GM21717 (cell line): ENCODE results near the gene LRRC28.
"Not testable (repeated sequence)": the region's sequence is repeated elsewhere in the genome, so short reads cannot be mapped to it uniquely, and the experiment has no call there.

Source experiments
- ATAC-seq: cut with Tn5 transposase; IDR thresholded peaks from one replicate; pipeline ENCODE4 v1.9.1; 2021; ENCODE audit warnings: mild to moderate bottlenecking, moderate library complexity; ENCODE audit not compliant: unreplicated experiment

Gene LRRC28

DNA sequence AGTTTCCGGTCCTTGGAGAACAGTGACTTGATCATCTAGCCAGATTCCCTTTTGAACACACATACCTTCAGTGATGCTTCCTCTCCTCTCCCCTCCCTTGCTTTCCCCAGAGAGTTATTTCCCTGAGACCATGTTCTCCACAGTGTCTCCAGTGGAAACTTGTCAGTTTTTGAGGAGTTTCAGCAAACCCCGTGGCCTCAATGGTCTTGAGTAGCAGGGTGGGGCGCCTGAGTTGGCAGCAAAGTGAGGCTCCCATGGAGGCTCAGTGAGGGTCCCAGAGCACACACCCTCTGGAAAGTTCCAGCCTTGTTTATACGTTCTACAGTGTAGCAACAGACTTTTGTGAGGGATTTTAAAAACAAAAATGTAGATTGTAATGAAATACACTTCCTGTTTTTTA lies 135.1 kb downstream of the LRRC28 start:
- ATAC-seq = no peak

DNA sequence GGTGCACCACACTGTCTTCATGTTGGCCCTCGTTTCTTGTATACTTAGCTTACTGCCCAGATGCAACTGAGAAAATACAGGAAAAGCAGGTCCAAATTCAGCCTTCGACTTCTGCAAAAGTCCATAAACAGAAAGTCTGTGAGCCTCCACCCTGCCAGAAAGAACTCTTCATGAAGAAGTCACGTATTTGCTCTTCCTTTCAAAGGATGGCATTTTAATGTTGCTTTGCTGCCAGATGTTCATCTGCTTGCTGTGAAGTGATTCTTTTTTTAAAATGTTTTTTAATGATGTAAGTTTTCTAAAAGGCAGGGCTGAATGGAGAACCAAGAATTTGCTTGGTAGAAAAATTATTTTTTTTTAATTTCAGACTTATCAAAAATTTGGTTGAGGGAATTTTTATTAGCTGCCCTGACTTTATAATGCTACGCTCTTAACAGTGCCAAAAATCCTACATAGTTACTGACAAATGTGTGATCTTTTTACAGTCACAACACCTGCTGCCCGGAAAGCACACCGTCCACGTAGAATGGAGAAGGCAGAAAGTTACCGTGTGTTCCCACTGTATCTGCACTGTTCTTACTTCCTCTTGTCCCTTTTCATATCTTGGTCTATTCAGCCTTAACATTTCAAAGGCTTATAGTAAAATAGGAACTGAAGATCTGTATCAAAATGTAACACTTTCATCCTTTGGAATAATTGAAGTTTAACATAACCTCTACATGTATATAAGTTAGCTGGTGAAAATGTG lies 136.3 kb downstream of the LRRC28 start:
- no peak for ATAC-seq

DNA sequence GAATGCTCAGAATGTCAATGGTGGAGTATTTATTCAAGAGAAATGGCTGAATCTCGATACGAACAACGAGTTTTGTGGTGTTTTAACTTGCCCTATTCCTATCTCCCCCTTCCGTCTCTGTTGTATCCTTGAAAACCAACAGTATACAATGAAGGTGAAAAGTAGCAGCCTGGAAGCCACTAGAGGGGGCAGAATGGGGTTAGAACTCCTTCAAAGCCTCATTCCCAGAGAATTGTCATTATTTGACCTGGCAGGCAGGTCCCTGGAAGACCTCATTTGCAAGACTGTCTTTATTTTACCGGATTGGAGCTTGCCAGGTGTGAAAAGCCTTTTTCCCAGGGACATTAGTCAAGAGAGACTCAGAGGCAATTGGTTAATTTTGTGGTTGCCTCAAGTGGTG lies 139.4 kb downstream of the LRRC28 start:
- ATAC-seq = no peak

DNA sequence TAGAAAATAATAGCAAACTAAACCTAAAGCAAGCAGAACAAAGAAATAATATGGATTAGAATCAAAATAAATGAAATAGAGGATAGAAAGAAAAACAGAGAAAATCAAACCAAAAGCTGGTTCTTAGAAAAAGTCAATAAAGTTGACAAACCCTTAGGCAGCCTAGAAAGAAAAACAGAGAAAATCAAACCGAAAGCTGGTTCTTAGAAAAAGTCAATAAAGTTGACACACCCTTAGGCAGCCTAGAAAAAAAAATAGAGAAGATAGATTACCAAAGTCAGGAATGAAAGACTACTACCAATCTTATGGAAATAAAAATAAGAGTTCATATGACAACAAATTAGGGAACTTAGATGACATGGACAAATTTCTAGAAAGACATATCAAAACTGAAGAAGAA lies 142.4 kb downstream of the LRRC28 start:
- no peak for ATAC-seq

DNA sequence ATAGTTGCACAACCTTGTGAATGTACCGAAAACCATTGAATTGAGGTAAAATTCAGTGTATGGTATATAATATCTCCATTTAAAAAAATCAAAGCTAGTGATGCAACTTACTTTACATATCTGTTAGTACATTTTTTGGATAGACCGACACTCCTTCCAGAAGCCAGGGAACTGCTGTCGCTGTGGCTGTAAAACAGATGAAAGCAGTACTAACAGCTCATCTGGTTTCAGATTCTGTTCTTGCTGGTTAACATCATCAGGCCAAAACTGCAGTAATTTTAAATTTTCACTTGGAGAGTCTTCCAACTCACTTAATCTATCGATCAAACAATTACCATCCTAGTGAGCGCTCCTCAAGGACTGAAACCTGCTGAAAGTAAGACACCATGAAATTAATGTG lies 145.1 kb downstream of the LRRC28 start:
- no peak for ATAC-seq

DNA sequence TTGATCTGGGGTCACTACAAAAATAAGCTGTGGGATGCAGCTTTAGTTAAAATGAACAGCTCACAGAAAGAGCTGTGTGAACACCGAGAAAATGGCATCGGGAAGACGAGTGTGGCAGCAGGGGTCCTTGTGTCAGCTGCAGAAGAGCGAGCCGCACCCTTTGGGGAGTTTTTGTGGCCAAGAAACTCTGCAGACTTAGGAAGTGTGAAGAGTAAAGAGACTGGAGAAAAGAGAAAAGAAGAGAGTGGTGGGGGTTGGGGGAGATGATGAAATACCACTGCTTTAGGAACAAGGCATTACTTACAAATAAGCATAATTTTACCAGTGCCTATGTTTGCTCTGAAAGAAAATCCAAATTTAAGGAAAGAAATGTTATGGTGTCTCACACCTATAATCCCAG lies 147.8 kb downstream of the LRRC28 start:
- no peak for ATAC-seq

DNA sequence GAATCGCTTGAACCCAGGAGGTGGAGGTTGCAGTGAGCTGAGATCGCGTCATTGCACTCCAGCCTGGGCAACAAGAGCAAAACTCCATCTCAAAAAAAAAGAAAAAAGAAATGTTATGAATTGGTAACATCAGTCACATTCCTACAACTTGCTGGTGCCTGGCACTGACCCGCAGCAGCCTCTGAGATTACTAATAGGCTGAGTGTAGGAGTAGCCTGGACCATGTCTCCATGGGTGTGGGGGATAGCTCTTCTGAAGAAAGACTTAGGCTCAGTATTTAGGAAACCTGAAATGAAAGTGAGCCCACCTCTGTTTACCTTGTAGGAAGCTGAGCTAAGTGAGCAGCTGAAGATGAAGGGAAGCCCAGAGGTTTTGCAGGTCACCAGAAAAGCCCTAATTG lies 148.3 kb downstream of the LRRC28 start:
- no peak for ATAC-seq

DNA sequence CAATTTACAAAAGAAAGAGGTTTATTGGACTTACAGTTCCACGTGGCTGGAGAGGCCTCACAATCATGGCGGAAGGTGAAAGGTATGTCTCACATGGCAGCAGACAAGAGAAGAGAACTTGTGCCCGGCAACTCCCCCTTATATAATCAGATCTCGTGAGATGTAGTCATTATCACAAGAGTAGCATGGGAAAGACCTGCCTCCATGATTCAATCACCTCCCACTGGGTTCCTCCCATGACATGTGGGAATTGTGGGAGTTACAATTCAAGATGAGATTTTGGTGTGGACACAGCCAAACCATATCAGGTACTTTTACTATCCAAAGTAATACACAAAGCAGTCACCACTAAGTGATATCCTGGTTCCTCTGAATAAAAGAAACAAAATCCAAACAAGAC lies 149.9 kb downstream of the LRRC28 start:
- not testable (repeated sequence) for ATAC-seq

DNA sequence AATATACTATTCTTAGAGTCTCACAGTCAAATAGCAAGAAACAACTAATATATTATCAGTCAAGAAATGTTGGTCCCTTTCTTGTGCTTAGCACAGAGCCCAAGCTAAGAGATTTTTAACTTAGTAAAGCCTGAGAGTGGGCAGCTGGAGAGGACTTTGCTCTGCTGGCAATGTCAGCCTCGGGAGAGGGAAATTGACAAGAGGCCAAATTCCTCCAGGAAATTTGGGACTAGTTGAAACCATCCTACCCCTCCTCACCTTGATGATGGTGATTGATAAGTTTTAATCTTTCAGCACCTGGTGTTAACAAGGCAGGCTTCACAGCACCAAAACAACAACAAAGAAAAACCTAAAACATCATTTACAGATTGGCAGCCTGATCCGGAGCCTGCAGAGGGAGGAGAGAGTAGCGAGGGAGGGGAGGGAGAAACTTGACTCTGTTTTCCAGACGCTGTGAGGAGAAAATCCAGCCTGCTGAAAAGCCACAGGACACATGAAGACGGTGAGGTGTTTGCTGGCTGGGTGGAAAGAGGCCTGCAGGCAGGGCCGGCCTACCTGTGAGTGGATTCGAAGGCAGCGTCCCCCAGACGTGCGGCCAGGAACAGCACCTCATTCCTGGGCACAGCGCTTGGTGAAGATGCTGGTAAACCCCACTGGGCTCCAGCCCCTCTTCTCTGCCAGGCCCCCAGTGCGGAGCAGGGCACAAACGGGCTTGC lies 150.9 kb downstream of the LRRC28 start:
- no peak for ATAC-seq

DNA sequence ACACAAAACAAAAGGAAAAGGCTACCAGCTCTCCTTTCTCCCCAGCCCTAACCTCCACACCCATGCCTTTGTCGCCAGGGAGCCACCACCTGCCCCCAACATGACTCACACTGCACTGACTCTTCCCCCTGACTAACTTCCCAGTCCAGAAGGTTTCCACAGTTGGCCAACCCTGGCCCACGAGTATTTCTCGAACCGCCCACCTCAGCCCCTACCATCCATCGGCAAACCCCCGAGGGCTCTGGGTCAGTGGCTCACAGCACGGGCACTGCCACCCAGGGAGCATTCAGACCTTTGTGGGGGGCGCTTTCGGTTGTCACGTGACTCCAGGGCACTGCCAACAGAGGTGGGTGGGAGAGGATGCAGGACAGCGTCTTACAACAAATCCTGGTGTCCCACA lies 152.3 kb downstream of the LRRC28 start:
- no peak for ATAC-seq

DNA sequence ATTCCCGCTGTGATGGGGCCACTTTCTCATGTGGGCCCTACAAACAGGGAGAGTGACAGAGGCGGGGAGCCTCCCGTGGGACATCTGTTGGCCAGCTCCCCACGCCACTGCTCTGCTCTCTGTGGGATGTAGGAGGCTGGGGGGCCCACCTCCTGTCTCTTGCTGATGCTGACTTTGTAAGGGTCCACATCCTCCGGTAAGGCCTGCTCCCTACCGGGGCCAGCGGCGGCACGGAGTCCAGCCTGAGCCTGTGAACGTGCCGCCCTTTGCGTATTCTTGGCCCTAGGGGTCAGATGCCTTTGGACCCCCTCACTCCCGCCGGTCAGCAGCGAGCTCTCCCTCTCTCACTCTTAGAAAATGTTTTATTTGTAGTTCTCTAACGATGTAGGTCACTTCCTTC lies 153.2 kb downstream of the LRRC28 start:
- no peak for ATAC-seq

DNA sequence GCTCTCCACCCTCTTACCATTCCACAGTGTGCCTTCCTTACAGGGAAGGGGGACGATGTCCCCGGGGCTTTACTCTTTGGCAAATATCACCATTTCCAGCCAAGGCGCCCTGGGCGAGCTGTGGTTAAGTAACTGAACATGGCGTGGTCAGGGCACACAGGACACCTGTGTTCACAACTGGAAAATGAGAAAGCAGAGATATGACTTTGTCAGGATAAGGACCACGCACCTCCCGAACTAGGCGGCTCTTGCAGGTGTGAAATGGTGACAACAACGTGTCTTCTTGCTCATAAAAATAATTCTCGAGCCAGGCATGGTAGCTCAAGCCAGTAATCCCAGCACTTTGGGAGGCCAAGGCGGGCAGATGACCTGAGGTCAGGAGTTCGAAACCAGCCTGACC lies 154.8 kb downstream of the LRRC28 start:
- ATAC-seq = no peak

DNA sequence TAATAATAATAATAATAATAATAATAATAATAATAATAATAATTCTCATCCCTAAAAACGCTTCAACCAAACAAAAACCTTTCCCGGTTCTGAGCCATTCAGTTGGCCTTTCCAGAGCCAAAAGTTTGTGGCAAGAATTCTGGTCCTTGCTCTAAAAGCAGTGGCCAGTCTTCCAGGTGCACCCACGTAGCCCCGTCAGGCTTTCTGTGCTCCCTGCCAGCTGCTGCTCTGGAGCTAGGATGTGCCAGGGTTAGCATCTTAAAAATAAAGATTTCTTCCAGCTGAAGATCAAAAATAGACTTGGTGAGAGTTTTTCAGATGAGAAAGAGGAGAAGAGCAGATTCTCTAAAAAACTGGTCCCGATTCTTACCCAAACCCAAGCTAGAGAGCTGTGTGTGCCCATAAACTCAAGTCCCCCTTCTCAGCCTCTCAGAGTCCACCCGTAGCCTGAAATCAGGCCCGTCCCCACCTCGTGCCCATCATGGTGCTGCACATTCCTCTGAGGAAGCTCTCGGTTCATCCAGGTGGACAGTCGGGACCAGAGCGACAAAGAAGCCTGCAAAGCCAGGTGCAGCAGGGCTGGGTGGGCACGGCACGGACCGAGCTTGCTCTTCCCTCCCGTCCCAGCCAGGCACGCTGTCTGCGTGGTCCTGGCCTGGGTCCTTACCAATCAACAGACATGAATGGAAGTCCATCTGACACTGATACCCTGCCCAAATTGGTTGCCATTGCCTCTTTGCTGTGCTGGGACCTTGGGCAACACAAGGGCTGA lies 155.6 kb downstream of the LRRC28 start:
- no peak for ATAC-seq

DNA sequence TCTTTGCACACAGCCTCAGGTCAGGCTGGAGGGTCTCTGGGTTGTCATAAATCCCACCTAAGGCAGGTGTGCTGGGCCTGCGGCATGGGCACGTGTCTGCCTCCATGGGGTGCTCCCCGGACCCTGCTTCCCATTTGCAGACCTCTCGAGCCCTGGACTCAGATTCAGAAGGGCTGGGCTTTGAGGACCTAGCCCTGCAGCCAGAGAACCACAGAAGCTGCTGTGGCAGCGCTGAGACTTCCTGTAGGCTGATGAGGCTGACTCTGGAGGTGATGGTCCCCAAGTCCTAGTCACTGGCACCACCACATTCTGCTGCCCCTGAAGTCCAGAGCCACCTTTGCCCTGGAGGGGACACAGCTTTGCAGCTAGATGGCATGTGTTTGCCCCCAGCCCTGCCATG lies 156.4 kb downstream of the LRRC28 start:
- no peak for ATAC-seq

DNA sequence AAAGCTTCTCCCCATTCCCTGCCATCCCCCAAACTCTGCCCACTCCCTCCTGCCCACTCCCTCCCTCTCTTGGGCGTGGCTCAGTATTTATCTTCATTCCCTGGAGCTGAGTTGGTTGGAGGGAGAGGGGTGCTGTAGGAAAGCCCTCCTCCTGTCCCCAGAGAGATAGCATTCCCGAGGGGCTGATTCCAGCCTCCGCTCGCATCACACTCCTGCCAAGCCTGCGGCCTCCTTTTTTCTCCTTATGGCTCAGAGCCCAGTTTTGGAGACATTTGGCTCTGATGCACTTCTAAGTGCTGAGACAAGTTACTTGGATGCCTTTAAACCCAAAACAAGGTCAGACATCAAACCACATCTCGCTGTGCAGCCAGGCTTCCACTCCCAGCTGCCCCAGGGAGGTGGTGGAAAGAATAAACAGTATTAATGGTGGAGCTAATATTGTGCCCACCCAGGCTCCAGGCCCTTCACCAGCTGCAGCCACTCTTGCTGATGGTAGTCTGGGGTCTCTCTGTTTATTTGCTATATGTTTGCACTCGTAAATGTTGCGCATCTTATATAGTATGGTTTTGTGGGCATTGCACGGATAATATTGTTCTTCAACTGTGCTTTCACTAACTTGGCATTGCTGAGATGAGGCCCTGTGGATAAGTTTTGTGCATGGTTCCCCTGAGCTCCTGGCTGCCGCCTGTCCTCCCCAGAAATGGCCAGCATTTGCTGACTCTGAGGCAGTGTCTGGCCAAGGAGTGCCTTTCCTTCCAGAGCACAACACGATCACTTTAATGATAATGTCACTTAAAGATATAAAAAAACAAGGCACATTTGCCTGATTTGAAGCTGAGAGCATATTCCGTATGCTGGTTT lies 157.2 kb downstream of the LRRC28 start:
- no peak for ATAC-seq

DNA sequence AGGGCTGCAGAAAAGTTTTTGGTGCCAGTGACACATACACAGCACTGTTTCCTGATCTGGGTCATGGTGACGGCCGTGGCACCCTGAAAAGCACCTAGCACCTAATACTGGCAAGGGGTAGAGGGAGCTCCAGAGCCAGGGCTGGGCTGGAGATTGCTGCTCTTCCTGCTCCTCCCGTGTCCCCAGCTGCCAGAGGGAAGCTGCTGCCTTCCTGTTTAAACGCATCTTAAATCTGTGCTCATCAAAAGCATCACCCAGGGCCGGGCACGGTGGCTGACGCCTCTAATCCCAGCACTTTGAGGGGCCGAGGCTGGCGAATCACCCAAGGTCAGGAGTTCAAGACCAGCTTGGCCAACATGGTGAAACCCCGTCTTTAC lies 157.8 kb downstream of the LRRC28 start:
- ATAC-seq = no peak

DNA sequence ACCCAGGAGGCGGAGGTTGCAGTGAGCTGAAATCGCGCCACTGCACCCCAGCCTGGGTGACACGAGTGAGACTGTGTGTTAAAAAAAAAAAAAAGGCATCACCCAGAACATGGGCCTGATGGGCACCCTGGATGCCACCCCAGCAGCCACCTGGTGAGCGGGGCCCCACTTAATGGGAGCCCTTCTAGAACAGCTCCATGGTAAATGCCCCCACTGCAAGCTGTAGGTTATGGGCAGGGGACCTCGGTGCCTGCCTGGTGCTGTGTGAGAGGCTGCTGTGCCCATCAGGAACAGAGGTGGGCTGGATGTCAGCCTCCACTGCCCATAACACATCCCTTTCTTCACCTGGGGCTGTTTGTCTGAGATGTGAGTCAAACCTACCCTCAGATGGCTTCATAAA lies 158.3 kb downstream of the LRRC28 start:
- ATAC-seq = no peak

DNA sequence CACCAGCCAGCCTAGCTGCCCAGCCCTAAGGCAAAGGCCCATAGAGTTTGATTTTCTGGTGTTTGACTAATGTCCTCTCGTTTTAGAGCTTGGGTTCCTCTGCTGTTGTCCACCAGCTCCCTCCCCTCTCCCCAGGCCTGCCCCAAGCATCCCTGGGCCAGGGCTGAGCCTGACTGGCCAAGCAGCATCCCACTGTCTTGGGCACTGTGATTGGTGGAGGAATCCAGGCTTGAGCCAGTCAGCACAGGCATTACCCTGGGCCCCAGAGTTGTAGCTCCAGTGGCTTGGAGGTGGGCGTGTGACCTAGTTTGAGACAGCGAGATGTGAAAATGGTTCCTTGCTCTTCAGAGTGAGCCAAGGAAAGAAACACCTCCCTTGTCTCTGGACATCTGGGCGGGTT lies 159.2 kb downstream of the LRRC28 start:
- ATAC-seq = no peak

DNA sequence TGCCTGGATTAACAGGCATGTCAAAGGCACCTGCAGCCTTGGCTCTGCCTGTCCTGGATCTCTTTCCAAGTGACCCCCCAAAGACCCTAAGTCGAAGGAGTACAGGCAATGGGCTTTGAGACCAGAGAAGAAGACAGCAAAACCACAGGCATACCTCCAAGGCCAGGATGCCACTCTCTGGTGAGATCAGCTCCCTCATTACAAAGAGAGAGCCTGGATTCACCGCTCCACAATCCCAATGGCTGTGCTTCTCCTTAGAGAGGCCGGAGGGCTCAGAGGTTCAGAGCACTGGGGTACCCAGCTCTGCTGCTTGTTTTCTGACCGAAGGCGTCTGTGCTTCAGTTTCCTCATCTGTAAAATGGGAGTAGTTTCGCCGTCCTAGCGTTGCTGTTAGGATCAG lies 160.0 kb downstream of the LRRC28 start:
- ATAC-seq = no peak

DNA sequence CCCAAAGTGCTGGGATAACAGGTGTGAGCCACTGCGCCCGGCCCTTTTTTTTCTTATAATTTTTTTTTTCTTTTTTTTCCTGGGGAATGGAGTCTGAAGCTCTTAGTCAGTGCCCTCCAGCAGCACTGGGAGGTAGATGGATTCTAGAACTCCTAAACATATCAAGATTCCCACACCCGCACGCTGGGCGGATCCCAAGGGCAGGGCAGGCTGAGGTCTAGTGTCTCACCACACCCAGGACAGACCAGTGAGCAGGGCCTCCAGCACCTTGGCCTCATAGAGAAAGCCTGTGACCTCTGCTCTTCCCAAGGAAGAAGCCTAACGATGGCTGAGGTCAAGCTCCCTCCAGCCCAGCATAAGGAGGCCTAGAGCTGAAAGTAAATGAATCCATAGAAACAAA lies 160.8 kb downstream of the LRRC28 start:
- no peak for ATAC-seq

DNA sequence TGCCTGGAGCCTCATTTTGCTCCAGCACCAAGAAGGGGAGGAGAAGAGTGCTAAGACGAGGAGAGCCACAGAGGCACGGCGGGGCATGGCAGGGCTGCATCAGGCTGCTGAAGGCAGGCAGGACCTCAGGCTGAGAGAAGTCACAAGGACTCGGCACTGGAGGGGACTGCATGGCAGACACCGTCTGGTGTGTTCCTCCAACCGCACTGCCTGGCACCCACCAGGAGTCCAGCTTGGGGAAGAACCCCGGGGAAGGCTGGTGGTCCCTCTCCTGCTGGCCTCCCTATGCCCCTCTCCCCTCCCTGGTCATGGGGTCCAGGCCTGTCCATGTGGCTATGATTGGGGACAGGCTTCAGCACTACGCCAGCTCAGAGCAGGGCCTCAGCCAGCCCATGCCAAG lies 161.3 kb downstream of the LRRC28 start:
- no peak for ATAC-seq
